Activated gamma-delta T cell (primary cell): ENCODE data around the gene ZNF708.
"Not testable (repeated sequence)": the region's sequence is repeated elsewhere in the genome, so short reads cannot be mapped to it uniquely, and the experiment has no call there.

Source experiments
- DNase-seq: peaks from one replicate; lab custom pipeline; 2025; lab: John Stamatoyannopoulos, UW
- total RNA-seq, 2 donors: gene quantifications; one replicate each; lab custom pipeline; 2026; lab: John Stamatoyannopoulos, UW

ZNF708 gene
- total RNA-seq, result 60.4 to 73.4 reads per million in 2 donors

- DNase-seq, result peak; percentile 55
Measured at GRCh38 chr19:21328885-21329605, at the start of gene ZNF708. ZNF708 (minus strand) TSS chr19:21329410; CDS start chr19:21329212, 198 bp downstream.

GRCh38 chr19:21362291-21362690, 33.1 kb upstream of the ZNF708 start:
- no peak for DNase-seq

- peak; percentile 29 for DNase-seq
Measured at GRCh38 chr19:21358768-21359451, 29.7 kb upstream of the ZNF708 start, which contains the start of gene ZNF738. ZNF738 (plus strand) TSS chr19:21359000; CDS start chr19:21359141, 141 bp downstream.

DNA sequence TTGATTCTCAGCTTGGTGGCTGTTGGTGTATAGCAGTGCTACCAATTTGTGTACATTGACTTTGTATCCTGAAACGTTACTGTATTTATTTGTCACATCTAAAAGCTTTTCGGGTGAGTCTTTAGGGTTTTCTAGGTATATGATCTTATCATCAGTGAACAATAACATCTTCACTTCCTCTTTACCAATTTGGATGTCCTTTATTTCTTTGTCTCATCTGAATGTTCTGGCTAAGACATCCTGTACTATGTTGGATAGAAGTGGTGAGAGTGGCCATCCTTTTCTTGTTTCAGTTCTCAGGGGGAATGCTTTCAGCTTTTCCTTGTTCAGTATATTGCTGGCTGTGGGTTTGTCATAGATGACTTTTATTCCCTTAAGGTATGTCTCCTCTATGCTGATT, 23.6 kb upstream of the ZNF708 start:
- no peak for DNase-seq

DNA sequence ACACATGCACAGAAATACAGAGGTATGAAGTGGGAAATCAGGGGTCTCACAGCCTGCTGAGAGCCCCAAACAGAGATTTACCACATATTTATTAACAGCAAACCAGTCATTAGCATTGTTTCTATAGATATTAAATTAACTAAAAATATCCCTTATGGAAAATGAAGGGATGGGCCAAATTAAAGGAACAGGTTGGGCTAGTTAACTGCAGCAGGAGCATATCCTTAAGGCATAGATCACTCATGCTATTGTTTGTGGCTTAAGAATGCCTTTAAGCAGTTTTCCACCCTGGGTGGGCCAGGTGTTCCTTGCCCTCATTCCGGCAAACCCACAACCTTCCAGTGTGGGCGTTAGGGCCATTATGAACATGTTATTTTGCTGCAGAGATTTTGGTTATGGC, 15.6 kb upstream of the ZNF708 start:
- DNase-seq, result not testable (repeated sequence)

- no peak for DNase-seq
Measured at GRCh38 chr19:21335721-21336120, 6.5 kb upstream of the ZNF708 start.

DNA sequence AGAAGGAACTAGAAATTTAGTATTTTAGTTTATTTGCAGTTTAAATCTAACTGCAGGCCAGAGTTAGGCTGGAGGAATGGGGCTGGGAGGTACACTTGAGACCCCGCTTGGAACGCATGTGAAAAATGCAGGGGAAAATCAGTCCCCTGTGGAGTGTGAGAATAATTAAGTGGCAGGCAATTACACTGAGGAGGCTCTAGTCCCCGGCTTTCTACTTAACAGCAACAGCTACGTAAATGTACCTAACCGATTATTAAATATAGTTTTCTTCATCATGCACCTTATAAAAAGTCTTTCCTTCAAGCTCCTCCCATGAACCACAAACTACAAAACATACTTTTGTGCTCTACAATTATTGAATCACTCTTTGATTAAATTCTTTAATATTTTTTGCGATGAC, 804 bp downstream of the ZNF708 start:
- DNase-seq, result no peak

DNA sequence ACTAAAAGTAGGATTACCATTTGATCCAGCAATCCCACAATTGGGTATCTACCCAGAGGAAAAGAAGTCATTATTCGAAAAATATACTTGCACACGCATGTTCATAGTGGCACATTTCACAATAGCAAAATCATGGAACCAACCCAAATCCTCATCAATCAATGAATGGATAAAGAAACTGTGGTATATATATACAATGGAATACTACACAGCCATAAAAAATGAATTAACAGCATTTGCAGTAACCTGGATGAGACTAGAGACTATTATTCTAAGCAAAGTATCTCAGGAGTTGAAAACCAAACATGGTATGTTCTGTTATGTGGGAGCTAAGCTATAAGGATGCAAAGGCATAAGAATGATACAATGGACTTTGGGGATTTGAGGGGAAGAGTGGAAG, 3.0 kb downstream of the ZNF708 start:
- DNase-seq, result no peak

- DNase-seq, result no peak
Measured at GRCh38 chr19:21323000-21323399, 6.2 kb downstream of the ZNF708 start.

- no peak for DNase-seq
Measured at GRCh38 chr19:21322528-21322927, 6.7 kb downstream of the ZNF708 start.

DNA sequence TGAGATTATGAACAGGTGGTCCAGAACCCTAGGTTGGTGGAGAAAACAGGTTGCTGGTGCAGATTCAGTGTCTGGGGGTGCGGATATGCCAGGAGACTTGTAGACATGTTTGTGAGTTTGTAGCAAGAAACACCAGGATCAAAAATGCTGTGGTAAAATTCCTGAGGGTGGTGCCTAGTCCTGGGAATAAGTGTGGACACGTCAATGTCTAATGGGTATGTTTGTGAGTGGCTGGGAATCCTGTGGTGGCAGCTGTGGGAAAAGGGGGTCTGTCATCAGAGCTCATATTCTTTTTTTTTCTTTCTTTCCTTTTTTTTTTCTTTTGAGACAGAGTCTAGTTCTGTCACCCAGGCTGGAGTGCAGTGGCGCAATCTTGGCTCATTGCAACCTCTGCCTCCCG, 7.2 kb downstream of the ZNF708 start:
- DNase-seq, result no peak

GRCh38 chr19:21321134-21321533, 8.1 kb downstream of the ZNF708 start:
- no peak for DNase-seq

DNA sequence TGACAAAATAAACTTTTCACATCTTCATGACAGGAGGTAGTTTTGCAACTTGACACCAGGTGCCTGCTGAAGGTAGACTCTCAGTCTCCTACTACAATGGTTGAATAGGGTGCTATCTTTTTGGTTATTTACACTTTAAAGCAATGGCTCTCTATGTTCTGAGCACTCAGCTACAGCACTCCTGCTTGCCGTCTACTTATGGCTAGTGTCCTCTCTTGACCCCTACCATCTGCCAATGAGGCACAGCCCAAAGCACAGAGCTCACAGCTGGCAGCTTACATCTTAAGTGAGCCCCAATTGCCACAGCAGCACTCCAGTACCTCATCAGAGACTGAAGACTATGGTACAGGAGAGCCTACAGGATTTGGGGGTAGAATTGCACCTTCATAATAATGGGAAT, 11.4 kb downstream of the ZNF708 start:
- DNase-seq, result no peak

DNA sequence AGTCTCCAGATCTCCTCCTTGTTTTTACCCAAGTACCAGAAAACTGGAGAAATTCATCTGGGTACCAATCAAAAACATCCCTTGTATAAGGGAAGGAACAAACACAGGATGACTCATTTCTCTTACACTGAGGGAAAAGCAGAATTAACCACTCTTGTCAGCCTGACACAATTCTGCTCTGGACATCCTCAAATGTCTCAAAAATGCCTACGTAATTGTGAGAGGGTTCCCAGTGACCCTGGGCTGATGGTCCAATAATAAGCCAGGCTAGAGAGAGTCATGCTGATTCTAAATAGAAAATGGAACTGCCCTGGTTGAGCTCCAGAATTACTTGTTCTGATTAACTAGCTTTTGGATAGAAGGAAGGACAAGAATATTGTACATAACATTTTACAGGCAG, 14.5 kb downstream of the ZNF708 start:
- DNase-seq, result no peak

DNA sequence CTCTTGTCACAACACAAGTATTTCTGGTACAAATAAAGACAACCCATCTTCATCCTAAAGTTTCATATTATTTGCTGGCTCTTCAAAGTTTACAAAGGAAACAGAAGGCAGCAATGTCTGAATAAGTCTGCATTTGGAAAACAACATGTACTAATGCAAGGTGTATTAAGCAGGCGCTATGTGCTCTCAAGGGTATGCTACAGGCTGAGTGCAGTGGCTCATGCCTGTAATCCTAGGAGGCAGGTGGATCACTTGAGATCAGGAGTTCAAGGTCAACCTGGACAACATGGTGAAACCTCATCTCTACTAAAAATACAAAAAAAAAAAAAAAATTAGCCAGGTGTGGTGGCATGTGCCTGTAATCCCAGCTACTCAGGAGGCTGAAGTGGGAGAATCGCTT, 16.4 kb downstream of the ZNF708 start:
- DNase-seq, result not testable (repeated sequence)

DNA sequence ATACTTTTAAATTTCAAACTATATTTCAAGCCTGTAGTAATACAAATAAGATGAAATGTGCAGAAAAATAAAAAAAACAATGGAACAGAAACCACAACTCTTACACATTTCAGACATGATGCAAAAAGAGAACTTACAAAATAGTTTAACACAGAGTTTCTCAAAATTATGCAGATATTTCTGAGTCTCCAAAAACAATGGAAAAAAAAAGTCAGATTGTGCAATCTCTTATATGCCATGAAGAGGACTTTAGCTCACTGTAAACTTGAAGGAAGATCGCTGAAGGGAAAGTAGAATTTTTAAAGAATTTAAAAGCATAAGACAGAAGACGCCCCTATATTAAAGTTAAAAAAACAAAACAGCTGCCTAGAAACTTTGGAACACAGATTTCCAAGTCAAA, 20.4 kb downstream of the ZNF708 start:
- DNase-seq, result no peak

DNA sequence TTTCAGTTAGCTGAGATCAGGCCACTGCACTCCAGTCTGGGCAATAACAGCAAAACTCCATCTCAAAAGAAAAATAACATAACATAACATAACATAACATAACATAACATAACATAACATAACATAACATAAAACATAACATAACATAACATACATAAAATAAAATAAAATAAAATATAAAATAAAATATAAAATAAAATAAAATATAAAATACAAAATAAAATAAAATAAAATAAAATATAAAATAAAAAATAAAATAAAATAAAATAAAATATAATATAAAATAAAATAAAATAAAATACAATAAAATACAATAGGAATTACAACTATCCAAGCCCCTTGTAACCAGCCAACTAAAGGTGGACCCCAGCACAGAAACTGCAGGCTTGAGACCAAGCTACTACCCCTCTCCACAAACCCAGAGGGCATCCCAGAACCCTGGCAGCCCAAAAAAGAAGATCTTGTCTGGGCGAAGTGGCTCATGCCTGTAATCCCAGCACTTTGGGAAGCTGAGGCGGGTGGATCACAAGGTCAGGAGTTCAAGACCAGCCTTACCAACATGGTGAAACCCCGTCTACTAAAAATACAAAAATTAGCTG, 22.2 kb downstream of the ZNF708 start:
- not testable (repeated sequence) for DNase-seq

DNA sequence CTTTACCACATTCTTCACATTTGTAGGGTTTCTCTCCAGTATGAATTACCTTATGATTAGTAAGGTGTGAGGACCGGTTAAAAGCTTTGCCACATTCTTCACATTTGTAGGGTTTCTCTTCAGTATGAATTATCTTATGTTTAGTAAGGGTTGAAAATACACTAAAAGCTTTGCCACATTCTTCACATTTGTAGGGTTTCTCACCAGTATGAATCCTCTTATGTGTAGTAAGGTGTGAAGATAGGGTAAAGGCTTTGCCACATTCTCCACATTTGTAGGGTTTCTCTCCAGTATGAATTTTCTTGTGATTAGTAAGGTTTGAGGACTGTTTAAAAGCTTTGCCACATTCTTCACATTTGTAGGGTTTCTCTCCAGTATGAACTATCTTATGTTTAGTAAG, 35.4 kb downstream of the ZNF708 start:
- DNase-seq, result not testable (repeated sequence)

- DNase-seq, result no peak
Measured at GRCh38 chr19:21269813-21270212, 59.4 kb downstream of the ZNF708 start.

GRCh38 chr19:21264891-21265290, 64.3 kb downstream of the ZNF708 start:
- DNase-seq, result no peak

DNA sequence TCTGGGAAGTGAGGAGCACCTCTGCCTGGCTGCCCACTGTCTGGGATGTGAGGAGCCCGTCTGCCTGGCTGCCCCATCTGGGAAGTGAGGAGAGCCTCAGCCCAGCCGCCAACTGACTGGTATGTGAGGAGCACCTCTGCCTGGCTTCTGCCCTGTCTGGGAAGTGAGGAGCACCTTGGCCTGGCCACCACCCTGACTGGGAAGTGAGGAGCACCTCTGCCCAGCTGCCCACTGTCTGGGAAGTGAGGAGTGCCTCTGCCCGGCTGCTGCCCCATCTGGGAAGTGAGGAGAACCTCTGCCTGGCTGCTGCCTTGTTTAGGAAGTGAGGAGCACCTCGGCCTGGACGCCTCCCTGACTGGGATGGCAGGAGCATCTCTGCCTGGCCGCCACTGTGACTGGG, 64.8 kb downstream of the ZNF708 start:
- no peak for DNase-seq

DNA sequence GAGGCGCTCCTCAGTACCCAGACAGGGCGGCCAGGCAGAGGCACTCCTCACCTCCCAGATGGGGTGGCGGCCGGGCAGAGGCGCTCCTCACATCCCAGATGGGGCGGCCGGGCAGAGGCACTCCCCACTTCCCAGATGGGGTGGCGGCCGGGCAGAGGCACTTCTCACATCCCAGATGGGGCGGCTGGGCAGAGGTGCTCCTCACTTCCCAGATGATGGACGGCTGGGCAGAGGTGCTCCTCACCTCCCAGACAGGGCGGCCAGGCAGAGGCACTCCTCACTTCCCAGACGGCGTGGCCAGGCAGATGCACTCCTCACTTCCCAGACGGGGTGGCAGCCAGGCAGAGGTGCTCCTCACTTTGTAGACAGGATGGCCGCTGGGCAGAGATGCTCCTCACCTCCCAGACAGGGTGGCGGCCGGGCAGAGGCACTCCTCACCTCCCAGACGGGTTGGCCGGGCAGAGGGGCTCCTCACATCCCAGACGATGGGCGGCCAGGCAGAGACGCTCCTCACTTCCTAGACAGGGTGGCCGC, 68.3 kb downstream of the ZNF708 start:
- DNase-seq, result not testable (repeated sequence)
